Measurements from ENCODE around the gene RNF4. TPM values are rescaled to one million over a fixed set of nuclear protein-coding genes. Genes with fewer than 3 reads are reported as not detected.

The RNF4 gene
- total RNA-seq, 2 donors from 2014 or later, result 29.0 to 29.3 TPM

- DNase-seq, result no peak
Observed at GRCh38 chr4:2449511-2450392, 19.2 kb upstream of the RNF4 start.

GRCh38 chr4:2450394-2451035 is 18.4 kb upstream of the RNF4 start:
- DNase-seq (no peak), ATAC-seq (no peak)
- no peaks in the 10 kb centered on the region for H3K36me3 ChIP-seq (replicated peaks in 1 of 2; ENCODE audit: insufficient read depth in 1 of 2, low read depth in 2 of 2)
- TF ChIP-seq CTCF (IDR thresholded peaks at IDR 0.05) (no peak), POLR2A (IDR thresholded peaks at IDR 0.05) (no peak)
- no peak overlapping the region for H3K4me3 ChIP-seq
- no peaks in the 10 kb centered on the region for H3K27me3 ChIP-seq
- intact Hi-C loops (cut with DNase I), result no loop called here
- H3K9me3 ChIP-seq, result no peaks in the 10 kb centered on the region
- WGBS, 2 donors, result 90 to 93% methylated on average over 15 to 16 of the region's 16 CpGs
- H3K4me1 ChIP-seq, result no peaks in the 10 kb centered on the region
- H3K27ac ChIP-seq, result no peak overlapping the region

More at GRCh38 chr4:2449511-2450392, 19.2 kb upstream of the RNF4 start:
- Histone ChIP-seq H3K4me1 (no peaks in the 10 kb centered on the region), H3K27me3 (no peaks in the 10 kb centered on the region), H3K27ac (no peak overlapping the region), H3K36me3 (replicated peaks in 1 of 2; ENCODE audit: insufficient read depth in 1 of 2, low read depth in 2 of 2) (no peaks in the 10 kb centered on the region), H3K9me3 (no peaks in the 10 kb centered on the region), H3K4me3 (no peak overlapping the region)
- TF ChIP-seq CTCF (IDR thresholded peaks at IDR 0.05) (no peak), POLR2A (IDR thresholded peaks at IDR 0.05) (no peak)
- 89 to 91% methylated on average over 20 to 27 of the region's 27 CpGs for WGBS, 2 donors
- ATAC-seq, result no peak
- intact Hi-C loops (cut with DNase I), result loop anchor here (10.0 kb wide), 1 partner anchor 235 kb away; no protein-coding TSS in a partner anchor

- Histone ChIP-seq H3K4me1 (no peaks in the 10 kb centered on the region), H3K9me3 (no peaks in the 10 kb centered on the region), H3K4me3 (no peak overlapping the region), H3K27ac (no peak overlapping the region), H3K27me3 (no peaks in the 10 kb centered on the region), H3K36me3 (replicated peaks in 1 of 2; ENCODE audit: insufficient read depth in 1 of 2, low read depth in 2 of 2) (no peaks in the 10 kb centered on the region)
- ATAC-seq (no peak), DNase-seq (no peak)
- intact Hi-C loops (cut with DNase I), result no loop called here
- 81 to 85% methylated on average over 8 to 10 of the region's 10 CpGs for WGBS, 2 donors
- TF ChIP-seq CTCF (IDR thresholded peaks at IDR 0.05) (no peak), POLR2A (IDR thresholded peaks at IDR 0.05) (no peak)
Observed at GRCh38 chr4:2451036-2451520, 17.8 kb upstream of the RNF4 start.

- TF ChIP-seq POLR2A (IDR thresholded peaks at IDR 0.05) (no peak), CTCF (IDR thresholded peaks at IDR 0.05) (no peak)
- WGBS, 2 donors, result 79 to 80% methylated on average over 23 to 25 of the region's 25 CpGs
- no peak for ATAC-seq
- H3K27me3 ChIP-seq, result no peaks in the 10 kb centered on the region
- H3K27ac ChIP-seq, result no peak overlapping the region
- H3K4me3 ChIP-seq, result no peak overlapping the region
- no peaks in the 10 kb centered on the region for H3K9me3 ChIP-seq
- H3K4me1 ChIP-seq, result peaks cover 3% of the 10 kb centered on the region
- intact Hi-C loops (cut with DNase I), result no loop called here
- no peak for DNase-seq
- H3K36me3 ChIP-seq (replicated peaks in 1 of 2; ENCODE audit: insufficient read depth in 1 of 2, low read depth in 2 of 2), result no peaks in the 10 kb centered on the region
Observed at GRCh38 chr4:2451821-2452785, 16.8 kb upstream of the RNF4 start.

Data from body of pancreas (tissue), 4 donors.